Sigmoid colon (tissue), 3 donors: ENCODE results near the gene GPR108.

ENCODE experiments used
- POLR2A ChIP-seq, 2 donors: fragments of 450-650 bp; IDR thresholded peaks; one replicate each; pipeline ENCODE4 v1.6.1; 2016; ENCODE audit warnings: antibody characterized with exemption in 2 of 2, mild to moderate bottlenecking in 2 of 2, moderate library complexity in 2 of 2
- TF ChIP-seq, protein P1 (sequence below), 4 experiments: fragments of 450-650 bp in 3 of 4; fragments of 200-600 bp in 1 of 4; IDR thresholded peaks; one replicate each; pipeline ENCODE4 v1.5.1; 2016 to 2019; ENCODE audit warnings: antibody characterized with exemption in 4 of 4, mild to moderate bottlenecking in 3 of 4, moderate library complexity in 2 of 4

DNA sequence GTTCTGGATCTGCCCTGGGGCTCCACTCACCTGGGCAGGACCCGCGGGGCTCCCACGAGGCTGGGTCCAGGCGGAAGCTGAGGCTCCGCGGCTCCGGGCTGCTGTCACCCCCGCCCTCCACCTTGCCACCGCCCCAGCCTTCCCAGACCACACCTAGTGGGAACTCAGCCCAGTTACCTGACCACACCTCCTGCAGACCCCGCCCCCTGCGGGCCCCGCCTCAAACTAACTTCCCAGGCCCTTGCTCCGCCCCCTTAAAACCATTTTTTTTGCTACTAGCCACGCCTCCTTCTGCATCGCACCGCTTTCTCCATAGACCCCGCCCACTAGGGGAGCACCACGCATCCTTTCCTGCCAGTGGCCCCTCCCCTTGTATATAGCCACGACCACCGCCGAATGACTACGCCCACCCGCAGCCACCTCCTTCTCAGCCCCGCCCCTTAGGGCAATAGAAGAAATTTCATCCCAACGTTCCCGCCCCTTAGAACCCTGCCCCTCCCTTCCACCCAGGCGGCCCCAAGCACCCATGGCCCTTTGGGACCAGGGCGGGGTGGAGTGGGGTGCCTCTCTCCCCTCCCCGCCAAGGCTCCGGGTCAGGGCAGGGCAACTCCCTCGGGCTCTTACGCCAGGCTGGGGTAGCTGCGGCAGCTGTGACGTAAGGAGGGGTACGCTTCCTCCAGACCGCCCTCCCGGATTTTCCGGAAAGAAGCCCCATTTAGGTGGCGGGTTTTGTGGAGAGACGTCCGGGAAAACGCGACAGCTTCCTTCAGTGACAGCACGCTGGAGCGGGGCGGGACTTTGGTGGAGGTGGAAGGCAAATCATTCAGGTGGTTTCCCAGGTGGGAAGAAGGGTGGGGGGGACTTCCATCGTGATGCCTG lies 30.2 kb upstream of the GPR108 start, which contains the start of gene SH2D3A:
- TF ChIP-seq, protein P1, sequence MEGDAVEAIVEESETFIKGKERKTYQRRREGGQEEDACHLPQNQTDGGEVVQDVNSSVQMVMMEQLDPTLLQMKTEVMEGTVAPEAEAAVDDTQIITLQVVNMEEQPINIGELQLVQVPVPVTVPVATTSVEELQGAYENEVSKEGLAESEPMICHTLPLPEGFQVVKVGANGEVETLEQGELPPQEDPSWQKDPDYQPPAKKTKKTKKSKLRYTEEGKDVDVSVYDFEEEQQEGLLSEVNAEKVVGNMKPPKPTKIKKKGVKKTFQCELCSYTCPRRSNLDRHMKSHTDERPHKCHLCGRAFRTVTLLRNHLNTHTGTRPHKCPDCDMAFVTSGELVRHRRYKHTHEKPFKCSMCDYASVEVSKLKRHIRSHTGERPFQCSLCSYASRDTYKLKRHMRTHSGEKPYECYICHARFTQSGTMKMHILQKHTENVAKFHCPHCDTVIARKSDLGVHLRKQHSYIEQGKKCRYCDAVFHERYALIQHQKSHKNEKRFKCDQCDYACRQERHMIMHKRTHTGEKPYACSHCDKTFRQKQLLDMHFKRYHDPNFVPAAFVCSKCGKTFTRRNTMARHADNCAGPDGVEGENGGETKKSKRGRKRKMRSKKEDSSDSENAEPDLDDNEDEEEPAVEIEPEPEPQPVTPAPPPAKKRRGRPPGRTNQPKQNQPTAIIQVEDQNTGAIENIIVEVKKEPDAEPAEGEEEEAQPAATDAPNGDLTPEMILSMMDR (IDR thresholded peaks at IDR 0.05) = no peak
- peak in 1 of 2 donors; percentile 47 for TF ChIP-seq POLR2A (IDR thresholded peaks at IDR 0.05)
